ENCODE measurements around the gene STIM1.

DNA sequence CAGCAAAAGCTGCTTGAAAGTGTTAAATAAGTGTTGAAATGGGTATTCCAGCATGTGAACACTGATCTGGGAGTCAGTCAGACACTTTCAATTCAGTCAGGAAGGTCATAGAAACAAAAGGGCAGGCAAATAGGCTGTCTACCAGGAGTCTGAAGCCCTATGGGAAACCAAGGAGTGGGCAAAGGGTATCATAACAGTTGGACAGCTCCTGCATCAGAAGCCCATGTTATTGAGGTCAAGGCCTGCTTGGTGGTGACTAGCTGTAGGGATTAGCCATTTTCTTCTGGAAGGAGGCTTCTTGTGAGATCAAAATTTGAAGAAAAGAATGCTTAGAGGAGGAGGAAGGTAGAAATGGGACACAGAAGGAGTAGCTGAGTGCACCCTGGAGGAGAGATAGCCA lies 97.3 kb downstream of the STIM1 start:
- TF ChIP-seq ZNF565 (CRISPR knock-in tag; conservative IDR thresholded peaks at IDR 0.05; ENCODE audit: low read depth) = no peak
- no peak for TF ChIP-seq RARB (CRISPR knock-in tag; IDR thresholded peaks at IDR 0.05)
- TF ChIP-seq PPARA (CRISPR knock-in tag; IDR thresholded peaks at IDR 0.05; ENCODE audit: borderline replicate concordance) = no peak
- TF ChIP-seq, protein P1, sequence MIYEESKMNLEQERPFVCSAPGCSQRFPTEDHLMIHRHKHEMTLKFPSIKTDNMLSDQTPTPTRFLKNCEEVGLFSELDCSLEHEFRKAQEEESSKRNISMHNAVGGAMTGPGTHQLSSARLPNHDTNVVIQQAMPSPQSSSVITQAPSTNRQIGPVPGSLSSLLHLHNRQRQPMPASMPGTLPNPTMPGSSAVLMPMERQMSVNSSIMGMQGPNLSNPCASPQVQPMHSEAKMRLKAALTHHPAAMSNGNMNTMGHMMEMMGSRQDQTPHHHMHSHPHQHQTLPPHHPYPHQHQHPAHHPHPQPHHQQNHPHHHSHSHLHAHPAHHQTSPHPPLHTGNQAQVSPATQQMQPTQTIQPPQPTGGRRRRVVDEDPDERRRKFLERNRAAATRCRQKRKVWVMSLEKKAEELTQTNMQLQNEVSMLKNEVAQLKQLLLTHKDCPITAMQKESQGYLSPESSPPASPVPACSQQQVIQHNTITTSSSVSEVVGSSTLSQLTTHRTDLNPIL (CRISPR knock-in tag; IDR thresholded peaks at IDR 0.05; ENCODE audit: low read depth) = no peak
- TF ChIP-seq, protein P2, sequence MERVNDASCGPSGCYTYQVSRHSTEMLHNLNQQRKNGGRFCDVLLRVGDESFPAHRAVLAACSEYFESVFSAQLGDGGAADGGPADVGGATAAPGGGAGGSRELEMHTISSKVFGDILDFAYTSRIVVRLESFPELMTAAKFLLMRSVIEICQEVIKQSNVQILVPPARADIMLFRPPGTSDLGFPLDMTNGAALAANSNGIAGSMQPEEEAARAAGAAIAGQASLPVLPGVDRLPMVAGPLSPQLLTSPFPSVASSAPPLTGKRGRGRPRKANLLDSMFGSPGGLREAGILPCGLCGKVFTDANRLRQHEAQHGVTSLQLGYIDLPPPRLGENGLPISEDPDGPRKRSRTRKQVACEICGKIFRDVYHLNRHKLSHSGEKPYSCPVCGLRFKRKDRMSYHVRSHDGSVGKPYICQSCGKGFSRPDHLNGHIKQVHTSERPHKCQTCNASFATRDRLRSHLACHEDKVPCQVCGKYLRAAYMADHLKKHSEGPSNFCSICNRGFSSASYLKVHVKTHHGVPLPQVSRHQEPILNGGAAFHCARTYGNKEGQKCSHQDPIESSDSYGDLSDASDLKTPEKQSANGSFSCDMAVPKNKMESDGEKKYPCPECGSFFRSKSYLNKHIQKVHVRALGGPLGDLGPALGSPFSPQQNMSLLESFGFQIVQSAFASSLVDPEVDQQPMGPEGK (CRISPR knock-in tag; IDR thresholded peaks at IDR 0.05; ENCODE audit: borderline replicate concordance) = no peak
- TF ChIP-seq OSR1 (CRISPR knock-in tag; IDR thresholded peaks at IDR 0.05) = no peak
- no peak for TF ChIP-seq ISL1 (CRISPR knock-in tag; IDR thresholded peaks at IDR 0.05)
- TF ChIP-seq ESRRG (CRISPR knock-in tag; IDR thresholded peaks at IDR 0.05) = no peak
- no peak for TF ChIP-seq CSDC2 (CRISPR knock-in tag; IDR thresholded peaks at IDR 0.05)
- no peak for TF ChIP-seq ARNTL (CRISPR knock-in tag; IDR thresholded peaks at IDR 0.05; ENCODE audit: borderline replicate concordance, low read depth)
- TF ChIP-seq, protein P3, sequence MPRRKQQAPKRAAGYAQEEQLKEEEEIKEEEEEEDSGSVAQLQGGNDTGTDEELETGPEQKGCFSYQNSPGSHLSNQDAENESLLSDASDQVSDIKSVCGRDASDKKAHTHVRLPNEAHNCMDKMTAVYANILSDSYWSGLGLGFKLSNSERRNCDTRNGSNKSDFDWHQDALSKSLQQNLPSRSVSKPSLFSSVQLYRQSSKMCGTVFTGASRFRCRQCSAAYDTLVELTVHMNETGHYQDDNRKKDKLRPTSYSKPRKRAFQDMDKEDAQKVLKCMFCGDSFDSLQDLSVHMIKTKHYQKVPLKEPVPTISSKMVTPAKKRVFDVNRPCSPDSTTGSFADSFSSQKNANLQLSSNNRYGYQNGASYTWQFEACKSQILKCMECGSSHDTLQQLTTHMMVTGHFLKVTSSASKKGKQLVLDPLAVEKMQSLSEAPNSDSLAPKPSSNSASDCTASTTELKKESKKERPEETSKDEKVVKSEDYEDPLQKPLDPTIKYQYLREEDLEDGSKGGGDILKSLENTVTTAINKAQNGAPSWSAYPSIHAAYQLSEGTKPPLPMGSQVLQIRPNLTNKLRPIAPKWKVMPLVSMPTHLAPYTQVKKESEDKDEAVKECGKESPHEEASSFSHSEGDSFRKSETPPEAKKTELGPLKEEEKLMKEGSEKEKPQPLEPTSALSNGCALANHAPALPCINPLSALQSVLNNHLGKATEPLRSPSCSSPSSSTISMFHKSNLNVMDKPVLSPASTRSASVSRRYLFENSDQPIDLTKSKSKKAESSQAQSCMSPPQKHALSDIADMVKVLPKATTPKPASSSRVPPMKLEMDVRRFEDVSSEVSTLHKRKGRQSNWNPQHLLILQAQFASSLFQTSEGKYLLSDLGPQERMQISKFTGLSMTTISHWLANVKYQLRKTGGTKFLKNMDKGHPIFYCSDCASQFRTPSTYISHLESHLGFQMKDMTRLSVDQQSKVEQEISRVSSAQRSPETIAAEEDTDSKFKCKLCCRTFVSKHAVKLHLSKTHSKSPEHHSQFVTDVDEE (CRISPR knock-in tag; IDR thresholded peaks at IDR 0.05) = no peak
- no peak for TF ChIP-seq TOX (CRISPR knock-in tag; IDR thresholded peaks at IDR 0.05; ENCODE audit: borderline replicate concordance)
- TF ChIP-seq ZFP3 (CRISPR knock-in tag; IDR thresholded peaks at IDR 0.05) = no peak
- TF ChIP-seq, protein P4, sequence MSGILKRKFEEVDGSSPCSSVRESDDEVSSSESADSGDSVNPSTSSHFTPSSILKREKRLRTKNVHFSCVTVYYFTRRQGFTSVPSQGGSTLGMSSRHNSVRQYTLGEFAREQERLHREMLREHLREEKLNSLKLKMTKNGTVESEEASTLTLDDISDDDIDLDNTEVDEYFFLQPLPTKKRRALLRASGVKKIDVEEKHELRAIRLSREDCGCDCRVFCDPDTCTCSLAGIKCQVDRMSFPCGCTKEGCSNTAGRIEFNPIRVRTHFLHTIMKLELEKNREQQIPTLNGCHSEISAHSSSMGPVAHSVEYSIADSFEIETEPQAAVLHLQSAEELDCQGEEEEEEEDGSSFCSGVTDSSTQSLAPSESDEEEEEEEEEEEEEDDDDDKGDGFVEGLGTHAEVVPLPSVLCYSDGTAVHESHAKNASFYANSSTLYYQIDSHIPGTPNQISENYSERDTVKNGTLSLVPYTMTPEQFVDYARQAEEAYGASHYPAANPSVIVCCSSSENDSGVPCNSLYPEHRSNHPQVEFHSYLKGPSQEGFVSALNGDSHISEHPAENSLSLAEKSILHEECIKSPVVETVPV (CRISPR knock-in tag; IDR thresholded peaks at IDR 0.05) = no peak

Data from SK-N-SH treated with all-trans-retinoic acid at 6 μM for 48 hours (cell line).